Muscle of leg (tissue), 11 donors: ENCODE data around the gene GRIN2A. TPM values are rescaled to one million over a fixed set of nuclear protein-coding genes. Genes with fewer than 3 reads are reported as not detected.

Source experiments
- DNase-seq: peaks from one replicate; pipeline ENCODE4 v3.0.0; 2013
- H3K27ac ChIP-seq: one replicate; pipeline ENCODE4 v1.5.1; 2013; ENCODE audit warnings: mild to moderate bottlenecking, low read length, control low read depth
- H3K27me3 ChIP-seq: one replicate; pipeline ENCODE4 v1.6.1; 2013; ENCODE audit warnings: low read length; ENCODE audit not compliant: control insufficient read depth, insufficient read depth
- H3K36me3 ChIP-seq: one replicate; pipeline ENCODE4 v1.6.1; 2013; ENCODE audit warnings: low read length; ENCODE audit not compliant: control insufficient read depth, insufficient read depth
- H3K4me1 ChIP-seq: one replicate; pipeline ENCODE4 v1.6.1; 2013; ENCODE audit warnings: low read length; ENCODE audit not compliant: control insufficient read depth, insufficient read depth
- H3K4me3 ChIP-seq: one replicate; pipeline ENCODE4 v1.5.1; 2013; ENCODE audit warnings: low read length, control low read depth
- H3K9me3 ChIP-seq: replicated peaks from 2 replicates; pipeline ENCODE4 v1.6.1; 2013; ENCODE audit warnings: low read depth, low read length; ENCODE audit not compliant: control insufficient read depth
- WGBS: methylation state at CpG from one replicate; pipeline ENCODE4 v1.1.5; 2013; ENCODE audit warnings: missing lambda C conversion rate; ENCODE audit not compliant: insufficient coverage; 5-methylcytosine and 5-hydroxymethylcytosine counted together
- polyA plus RNA-seq, 8 donors: library from polyadenylated mRNA; unstranded; fragments of 120-200 nt; gene quantifications; one replicate each; pipeline versions ENCODE4 v1.2.1 to v1.2.3, GENCODE V29; 2013; ENCODE audit warnings: inconsistent platforms in 1 of 8, low replicate concordance in 1 of 8; ENCODE audit not compliant: insufficient read length in 8 of 8, insufficient read depth in 1 of 8
- total RNA-seq: library from RNA; stranded (reverse); fragments of 120-200 nt; gene quantifications from one replicate; pipeline ENCODE4 v1.2.4, GENCODE V29; 2013

GRIN2A gene
- total and polyA plus RNA-seq, 9 donors, result 0.18 to 0.75 (median 0.35) TPM

DNA sequence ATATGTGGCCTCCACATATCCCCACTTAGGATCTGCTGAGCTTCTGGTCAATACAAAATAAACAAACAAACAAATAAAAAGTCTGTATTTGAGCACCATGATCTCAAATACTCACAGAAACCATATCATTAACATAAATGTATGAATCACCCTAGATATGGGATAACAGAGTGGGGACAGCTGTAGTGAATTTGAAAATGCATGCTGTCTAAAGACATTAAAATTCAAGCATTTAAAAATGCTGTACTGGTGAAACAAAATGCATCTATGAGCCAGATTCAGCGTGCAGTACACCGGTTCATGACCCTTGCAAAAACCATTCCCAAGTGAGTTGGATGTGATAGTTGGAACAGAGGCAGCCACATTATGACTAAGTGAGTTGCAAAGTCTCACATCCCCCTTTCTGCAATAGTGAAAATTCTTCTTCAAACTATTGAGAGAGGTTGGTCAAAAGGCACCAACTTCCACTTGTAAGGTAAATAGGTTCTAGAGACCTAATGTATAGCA lies 12.3 kb downstream of the GRIN2A start:
- H3K4me3 ChIP-seq, result no peak overlapping the region
- WGBS, result no CpG with 5 or more reads among the region's 2 CpGs

DNA sequence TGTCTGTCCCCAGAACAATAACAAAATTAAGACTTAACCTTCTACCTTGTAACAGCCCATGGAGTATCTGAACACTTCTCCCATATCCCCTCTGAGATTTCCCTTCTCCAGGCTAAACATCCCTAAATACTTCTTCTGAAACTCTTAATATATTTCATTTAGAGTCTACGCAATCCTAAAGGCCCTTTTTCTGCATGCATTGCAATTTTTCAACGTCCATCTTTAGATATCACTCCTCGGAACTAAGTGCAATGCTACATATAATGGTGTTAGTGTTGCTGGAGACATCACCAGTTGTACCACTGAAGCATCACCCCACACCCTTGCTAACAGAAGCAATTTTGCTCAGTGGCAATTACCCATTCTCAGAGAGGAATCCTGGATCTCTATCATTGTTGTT lies 13.2 kb downstream of the GRIN2A start:
- no peak overlapping the region for H3K4me3 ChIP-seq
- WGBS, result no CpG with 5 or more reads among the region's 3 CpGs
- no peak for DNase-seq

More for the DNA sequence above, 12.3 kb downstream of the GRIN2A start:
- Histone ChIP-seq H3K9me3 (no peaks in the 10 kb centered on the region), H3K27ac (no peak overlapping the region), H3K4me1 (no peaks in the 10 kb centered on the region), H3K36me3 (no peaks in the 10 kb centered on the region), H3K27me3 (no peaks in the 10 kb centered on the region)
- DNase-seq, result no peak

DNA sequence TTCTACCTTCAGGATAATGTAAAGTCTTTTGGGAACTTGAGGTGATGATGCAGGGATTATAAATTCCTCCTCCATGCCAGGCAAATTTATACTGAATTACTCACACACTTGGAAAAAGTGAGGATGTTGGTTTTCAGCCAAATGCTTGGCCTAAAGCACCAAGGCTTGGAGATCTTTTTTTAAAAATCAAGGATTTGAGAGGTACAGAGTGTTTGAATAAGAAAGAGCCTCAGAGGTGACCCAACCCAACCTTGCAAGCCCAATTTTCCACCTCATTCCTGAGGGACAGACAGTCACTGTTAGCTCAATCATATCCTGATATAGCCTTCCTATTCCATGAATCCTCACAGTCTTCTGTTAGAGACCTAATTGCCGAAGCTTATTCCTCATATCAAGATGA lies 14.0 kb downstream of the GRIN2A start:
- H3K36me3 ChIP-seq, result no peaks in the 10 kb centered on the region
- no peaks in the 10 kb centered on the region for H3K27me3 ChIP-seq
- no peak overlapping the region for H3K27ac ChIP-seq
- no peak overlapping the region for H3K4me3 ChIP-seq
- H3K4me1 ChIP-seq, result no peaks in the 10 kb centered on the region
- H3K9me3 ChIP-seq, result no peaks in the 10 kb centered on the region
- WGBS, result no CpG with 5 or more reads among the region's 1 CpG
- DNase-seq, result peak; percentile 23

More for the DNA sequence above, 13.2 kb downstream of the GRIN2A start:
- no peaks in the 10 kb centered on the region for H3K36me3 ChIP-seq
- no peaks in the 10 kb centered on the region for H3K9me3 ChIP-seq
- H3K27me3 ChIP-seq, result no peaks in the 10 kb centered on the region
- no peaks in the 10 kb centered on the region for H3K4me1 ChIP-seq
- H3K27ac ChIP-seq, result no peak overlapping the region

DNA sequence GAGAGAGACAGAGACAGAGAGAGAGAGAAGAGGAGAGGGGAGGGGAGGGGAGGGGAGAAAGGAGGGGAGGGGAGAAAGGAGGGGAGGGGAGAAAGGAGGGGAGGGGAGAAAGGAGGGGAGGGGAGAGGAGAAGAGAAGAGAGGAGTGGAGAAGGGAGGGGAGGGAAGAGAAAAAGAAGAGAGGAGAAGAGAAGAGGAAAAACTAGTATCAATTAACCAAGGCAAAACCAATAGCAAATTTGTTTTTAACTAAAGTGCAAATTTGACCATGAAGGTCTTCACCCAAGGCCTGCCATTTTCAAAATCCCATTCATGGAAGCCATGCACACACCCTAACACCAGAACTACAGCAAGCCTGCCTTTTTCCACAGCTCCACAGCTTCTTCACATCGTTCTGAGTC lies 16.6 kb downstream of the GRIN2A start:
- Histone ChIP-seq H3K27me3 (no peaks in the 10 kb centered on the region), H3K27ac (no peak overlapping the region), H3K9me3 (no peaks in the 10 kb centered on the region), H3K36me3 (no peaks in the 10 kb centered on the region), H3K4me1 (no peaks in the 10 kb centered on the region), H3K4me3 (no peak overlapping the region)
- no peak for DNase-seq
- 80% methylated on average over 1 of the region's 1 CpG for WGBS

DNA sequence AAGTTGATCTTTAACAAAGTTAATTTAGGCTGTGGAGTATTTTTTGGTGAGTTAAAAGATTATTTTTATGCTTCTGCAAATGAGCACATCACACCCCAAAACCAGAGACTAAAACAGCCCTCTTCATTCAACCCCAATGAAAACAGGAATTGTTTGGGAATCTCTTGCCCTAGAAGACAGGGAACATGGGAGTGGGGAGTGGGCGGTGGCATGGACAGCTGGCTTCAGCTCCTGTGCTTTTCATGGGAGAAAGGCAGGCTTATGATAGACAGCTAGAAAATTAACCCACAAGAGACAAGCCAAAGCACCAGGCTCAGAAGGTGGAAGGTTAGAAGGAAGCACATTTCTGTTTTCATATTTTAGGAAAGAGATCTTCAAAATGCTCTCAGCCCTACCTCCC lies 19.2 kb downstream of the GRIN2A start:
- no peaks in the 10 kb centered on the region for H3K9me3 ChIP-seq
- H3K4me1 ChIP-seq, result no peaks in the 10 kb centered on the region
- no peak overlapping the region for H3K4me3 ChIP-seq
- no peak overlapping the region for H3K27ac ChIP-seq
- WGBS, result no CpG with 5 or more reads among the region's 1 CpG
- DNase-seq, result no peak
- no peaks in the 10 kb centered on the region for H3K27me3 ChIP-seq
- H3K36me3 ChIP-seq, result no peaks in the 10 kb centered on the region

DNA sequence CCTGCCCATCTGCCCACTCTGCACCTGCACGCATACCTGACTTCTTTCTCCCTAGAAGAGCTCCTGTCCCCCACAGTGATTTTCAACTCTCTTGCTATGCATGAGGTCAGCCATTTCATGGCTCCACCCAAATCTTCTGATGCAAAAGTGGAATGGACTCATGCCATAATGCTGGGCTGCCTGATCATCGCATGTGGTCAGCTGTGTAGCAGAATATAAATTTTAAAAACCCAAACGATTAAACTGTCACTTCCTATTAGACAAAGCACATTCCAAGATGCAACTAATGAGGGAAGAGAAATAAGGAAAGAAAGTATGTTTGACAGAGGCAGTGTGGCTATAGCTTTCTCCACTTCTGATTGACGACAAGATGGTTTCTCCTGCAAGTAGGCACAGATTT lies 26.1 kb downstream of the GRIN2A start:
- Histone ChIP-seq H3K4me1 (no peaks in the 10 kb centered on the region), H3K36me3 (no peaks in the 10 kb centered on the region), H3K9me3 (no peaks in the 10 kb centered on the region), H3K27ac (no peak overlapping the region), H3K27me3 (no peaks in the 10 kb centered on the region), H3K4me3 (no peak overlapping the region)
- no peak for DNase-seq
- WGBS, result 93% methylated on average over 2 of the region's 4 CpGs

DNA sequence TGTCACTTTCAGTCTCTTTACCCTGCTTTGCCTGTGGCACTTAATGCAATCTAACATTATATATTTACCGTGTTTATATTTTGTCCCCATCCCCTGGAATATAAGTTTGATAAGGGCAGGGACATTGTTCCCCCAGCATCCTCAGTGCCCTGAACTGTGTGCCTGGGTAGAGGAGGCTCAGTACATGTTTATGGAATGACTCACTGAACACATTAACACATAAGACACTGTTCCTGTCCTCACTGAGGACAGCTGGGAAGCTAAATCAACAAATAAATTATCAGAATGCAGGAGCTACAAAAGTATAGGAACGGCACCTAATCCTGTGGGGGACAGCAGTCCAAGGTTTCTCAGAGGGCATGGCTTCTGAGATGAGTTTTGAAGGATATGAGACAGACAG lies 27.8 kb downstream of the GRIN2A start:
- DNase-seq, result no peak
- no peaks in the 10 kb centered on the region for H3K9me3 ChIP-seq
- no peak overlapping the region for H3K27ac ChIP-seq
- no peak overlapping the region for H3K4me3 ChIP-seq
- H3K4me1 ChIP-seq, result no peaks in the 10 kb centered on the region
- H3K27me3 ChIP-seq, result no peaks in the 10 kb centered on the region
- 47% methylated on average over 1 of the region's 2 CpGs for WGBS
- H3K36me3 ChIP-seq, result no peaks in the 10 kb centered on the region

DNA sequence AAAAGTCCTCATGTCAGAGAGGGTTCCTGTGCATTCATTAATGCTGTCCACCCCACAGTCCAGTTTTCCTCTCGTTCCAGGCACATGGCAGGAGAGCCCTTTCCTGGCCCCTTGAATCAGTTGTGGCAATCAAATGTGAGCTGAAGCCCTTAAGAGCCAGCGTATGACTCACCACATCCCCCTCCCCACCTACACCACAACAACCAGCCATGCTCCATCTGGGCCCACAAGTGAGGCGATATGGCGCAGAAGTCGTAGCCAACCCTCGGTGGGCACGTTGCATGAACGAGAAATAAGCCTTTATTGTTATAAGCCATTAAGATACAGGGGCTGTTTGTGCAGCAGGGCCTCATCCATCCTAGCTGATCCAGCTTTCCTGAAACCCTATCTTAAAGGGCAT lies 28.2 kb downstream of the GRIN2A start:
- no peak overlapping the region for H3K27ac ChIP-seq
- H3K4me1 ChIP-seq, result no peaks in the 10 kb centered on the region
- H3K36me3 ChIP-seq, result no peaks in the 10 kb centered on the region
- 88% methylated on average over 8 of the region's 8 CpGs for WGBS
- H3K4me3 ChIP-seq, result no peak overlapping the region
- DNase-seq, result no peak
- H3K27me3 ChIP-seq, result no peaks in the 10 kb centered on the region
- no peaks in the 10 kb centered on the region for H3K9me3 ChIP-seq

DNA sequence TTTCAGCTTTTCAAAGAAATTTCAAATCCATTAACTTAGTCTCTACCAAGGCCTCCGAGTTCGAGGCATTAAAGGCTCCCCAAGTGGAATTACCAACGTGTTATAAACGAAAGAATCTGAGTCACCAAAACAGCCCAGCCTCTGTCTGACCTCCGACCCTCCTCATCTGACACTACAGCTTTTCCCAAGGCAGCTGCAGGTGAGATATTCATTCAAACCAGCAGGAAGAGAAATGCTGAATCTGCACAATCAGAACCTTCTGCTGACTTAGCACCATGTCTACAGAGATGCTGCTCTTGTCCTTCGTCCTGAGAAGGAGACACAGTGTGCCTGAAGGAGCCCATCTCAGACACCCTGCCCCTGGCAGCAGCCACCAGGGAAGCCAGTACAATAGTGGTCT lies 30.5 kb downstream of the GRIN2A start:
- H3K4me3 ChIP-seq, result no peak overlapping the region
- no peak overlapping the region for H3K27ac ChIP-seq
- H3K4me1 ChIP-seq, result no peaks in the 10 kb centered on the region
- H3K27me3 ChIP-seq, result no peaks in the 10 kb centered on the region
- no peaks in the 10 kb centered on the region for H3K36me3 ChIP-seq
- 44% methylated on average over 5 of the region's 6 CpGs for WGBS
- H3K9me3 ChIP-seq, result no peaks in the 10 kb centered on the region
- no peak for DNase-seq

DNA sequence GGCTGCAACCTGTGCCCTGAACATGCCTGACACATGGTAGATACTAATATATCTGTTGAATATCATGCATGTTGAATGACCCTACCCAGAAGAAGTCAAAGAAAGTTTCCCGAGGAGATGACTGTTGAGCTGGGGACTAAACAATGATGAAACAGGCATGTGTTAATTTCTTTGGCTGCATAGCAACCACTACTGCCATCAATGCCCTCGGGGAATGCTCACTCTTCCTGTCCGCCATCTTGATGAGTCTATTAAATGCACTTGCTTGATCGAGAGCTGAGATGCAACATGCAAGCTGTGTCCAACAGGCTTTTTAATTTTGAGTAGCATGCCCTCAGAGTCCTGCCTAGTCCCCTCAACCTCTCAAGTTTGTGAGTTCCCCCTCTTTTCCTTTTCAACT lies 31.3 kb downstream of the GRIN2A start:
- no peaks in the 10 kb centered on the region for H3K9me3 ChIP-seq
- no peaks in the 10 kb centered on the region for H3K27me3 ChIP-seq
- H3K4me1 ChIP-seq, result no peaks in the 10 kb centered on the region
- no peak for DNase-seq
- H3K36me3 ChIP-seq, result no peaks in the 10 kb centered on the region
- 73% methylated on average over 3 of the region's 4 CpGs for WGBS
- no peak overlapping the region for H3K4me3 ChIP-seq
- no peak overlapping the region for H3K27ac ChIP-seq

DNA sequence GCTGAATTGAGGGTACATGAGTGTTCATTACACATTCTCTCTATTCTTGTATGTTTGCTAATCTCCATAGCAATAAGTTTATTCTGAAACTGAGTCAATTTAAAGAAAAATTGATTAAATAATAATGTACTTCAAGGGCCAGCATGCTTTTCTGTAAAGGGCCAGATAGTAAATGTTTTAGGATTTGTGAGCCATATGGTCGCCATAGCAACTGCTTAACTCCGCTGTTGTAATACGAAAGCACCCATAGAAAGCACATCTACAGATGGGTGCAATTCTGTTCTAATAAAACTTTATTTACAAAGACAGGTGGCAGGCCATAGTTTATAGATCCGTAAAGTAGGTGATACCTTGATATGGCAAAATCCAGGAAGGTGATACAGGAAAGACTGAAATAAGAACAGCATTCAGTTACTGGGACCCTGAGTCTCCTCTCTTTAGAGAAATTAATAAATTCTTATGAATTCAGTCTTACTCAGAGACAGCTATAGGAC lies 36.6 kb downstream of the GRIN2A start:
- no peaks in the 10 kb centered on the region for H3K36me3 ChIP-seq
- H3K27me3 ChIP-seq, result no peaks in the 10 kb centered on the region
- DNase-seq, result no peak
- H3K27ac ChIP-seq, result no peak overlapping the region
- H3K4me1 ChIP-seq, result no peaks in the 10 kb centered on the region
- no CpG with 5 or more reads among the region's 4 CpGs for WGBS
- H3K9me3 ChIP-seq, result no peaks in the 10 kb centered on the region
- H3K4me3 ChIP-seq, result no peak overlapping the region
